H1 (cell line): ENCODE results near the gene CACNA1B.

ENCODE experiments used
- CEBPB ChIP-seq: IDR thresholded peaks from 2 replicates; pipeline ENCODE4 v1.6.1; 2012; ENCODE audit warnings: low read depth, low read length
- CTCF ChIP-seq, 3 experiments: IDR thresholded peaks; 1 replicate in 2 of 3; 2 replicates in 1 of 3; pipeline versions ENCODE4 v1.5.1 to v1.6.1; 2011; ENCODE audit warnings: low read length in 3 of 3, mild to moderate bottlenecking in 3 of 3, inconsistent platforms in 2 of 3, low read depth in 1 of 3, moderate library complexity in 1 of 3; ENCODE audit not compliant: insufficient read depth in 1 of 3; ENCODE audit errors: control extremely low read depth in 1 of 3
- POLR2AphosphoS5 ChIP-seq: IDR thresholded peaks from 2 replicates; pipeline ENCODE4 v1.6.1; 2011; ENCODE audit warnings: low read depth, low read length
- TF ChIP-seq, protein P1 (sequence below): IDR thresholded peaks from 2 replicates; pipeline ENCODE4 v1.6.1; 2012; ENCODE audit warnings: inconsistent platforms

DNA sequence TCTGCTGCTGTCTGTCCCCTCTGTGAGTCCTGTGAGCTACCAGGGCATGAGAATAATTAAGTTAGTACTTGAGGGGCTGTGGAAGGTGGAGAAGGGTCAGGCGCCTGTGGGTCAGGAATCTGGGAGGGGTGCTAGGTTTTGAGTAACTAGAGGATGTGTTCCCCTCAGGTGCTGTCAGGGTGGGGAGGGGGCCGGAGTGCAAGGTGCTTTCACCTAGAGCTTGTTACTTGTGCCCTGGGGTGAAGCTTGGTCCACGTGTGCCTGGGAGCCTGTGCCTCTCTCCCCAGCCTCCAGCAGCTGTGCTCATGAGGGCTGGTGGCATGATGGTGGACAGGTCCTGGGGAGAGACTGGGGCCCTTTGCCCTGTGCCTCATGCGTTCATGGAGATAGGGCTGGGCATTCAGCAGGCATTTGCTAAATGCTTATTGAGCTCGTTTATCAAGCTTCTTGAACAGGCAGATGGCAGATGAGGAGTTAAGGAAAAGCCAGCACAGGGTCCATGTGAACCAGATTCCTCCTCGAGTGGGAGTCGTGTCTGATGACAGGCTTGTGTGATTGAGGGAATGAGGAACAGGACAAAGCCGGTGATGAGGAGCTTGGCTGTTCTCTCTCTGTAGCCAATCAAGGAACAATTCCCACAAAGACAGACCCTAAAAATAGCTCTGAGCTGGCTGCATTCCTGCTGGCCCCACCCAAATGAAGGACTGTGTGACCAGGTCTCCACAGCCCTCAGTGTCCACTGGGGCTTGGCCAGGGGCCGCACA lies 40.9 kb downstream of the CACNA1B start:
- TF ChIP-seq, protein P1, sequence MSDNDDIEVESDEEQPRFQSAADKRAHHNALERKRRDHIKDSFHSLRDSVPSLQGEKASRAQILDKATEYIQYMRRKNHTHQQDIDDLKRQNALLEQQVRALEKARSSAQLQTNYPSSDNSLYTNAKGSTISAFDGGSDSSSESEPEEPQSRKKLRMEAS: no peak
- no peak for TF ChIP-seq CTCF (IDR thresholded peaks at IDR 0.05; ENCODE audit: control extremely low read depth in 1 of 3, insufficient read depth in 1 of 3, low read depth in 1 of 3, low read length in 3 of 3)
- no peak for TF ChIP-seq CEBPB
- TF ChIP-seq POLR2AphosphoS5: no peak
